ENCODE results near the gene BANK1.

BANK1 gene

DNA sequence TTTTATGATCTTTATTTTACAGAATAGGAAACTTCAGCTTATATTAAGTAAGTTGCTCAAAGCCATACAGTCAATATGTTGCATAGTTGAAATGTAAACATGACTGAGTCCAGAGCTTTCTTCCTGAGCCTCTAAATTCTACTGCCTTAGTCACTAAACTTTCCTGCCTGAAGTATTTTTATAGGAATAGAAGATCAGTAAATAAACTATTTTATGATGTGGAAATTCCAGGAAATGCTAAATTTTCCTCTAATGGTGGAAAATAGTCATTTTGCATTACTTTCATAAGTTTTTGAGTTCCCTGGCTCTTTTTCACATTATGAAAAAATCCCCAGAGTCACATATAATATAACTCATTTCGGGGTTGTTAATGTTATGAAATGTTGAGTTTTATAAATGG, 182.8 kb downstream of the BANK1 start:
- no peak for DNase-seq (ENCODE audit: low read depth)
- H3K4me3 ChIP-seq (ENCODE audit: low read depth, low read length) = no peak overlapping the region
- TF ChIP-seq, protein P1, sequence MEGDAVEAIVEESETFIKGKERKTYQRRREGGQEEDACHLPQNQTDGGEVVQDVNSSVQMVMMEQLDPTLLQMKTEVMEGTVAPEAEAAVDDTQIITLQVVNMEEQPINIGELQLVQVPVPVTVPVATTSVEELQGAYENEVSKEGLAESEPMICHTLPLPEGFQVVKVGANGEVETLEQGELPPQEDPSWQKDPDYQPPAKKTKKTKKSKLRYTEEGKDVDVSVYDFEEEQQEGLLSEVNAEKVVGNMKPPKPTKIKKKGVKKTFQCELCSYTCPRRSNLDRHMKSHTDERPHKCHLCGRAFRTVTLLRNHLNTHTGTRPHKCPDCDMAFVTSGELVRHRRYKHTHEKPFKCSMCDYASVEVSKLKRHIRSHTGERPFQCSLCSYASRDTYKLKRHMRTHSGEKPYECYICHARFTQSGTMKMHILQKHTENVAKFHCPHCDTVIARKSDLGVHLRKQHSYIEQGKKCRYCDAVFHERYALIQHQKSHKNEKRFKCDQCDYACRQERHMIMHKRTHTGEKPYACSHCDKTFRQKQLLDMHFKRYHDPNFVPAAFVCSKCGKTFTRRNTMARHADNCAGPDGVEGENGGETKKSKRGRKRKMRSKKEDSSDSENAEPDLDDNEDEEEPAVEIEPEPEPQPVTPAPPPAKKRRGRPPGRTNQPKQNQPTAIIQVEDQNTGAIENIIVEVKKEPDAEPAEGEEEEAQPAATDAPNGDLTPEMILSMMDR (IDR thresholded peaks at IDR 0.05; ENCODE audit: low read depth, low read length, missing control alignments) = no peak

DNA sequence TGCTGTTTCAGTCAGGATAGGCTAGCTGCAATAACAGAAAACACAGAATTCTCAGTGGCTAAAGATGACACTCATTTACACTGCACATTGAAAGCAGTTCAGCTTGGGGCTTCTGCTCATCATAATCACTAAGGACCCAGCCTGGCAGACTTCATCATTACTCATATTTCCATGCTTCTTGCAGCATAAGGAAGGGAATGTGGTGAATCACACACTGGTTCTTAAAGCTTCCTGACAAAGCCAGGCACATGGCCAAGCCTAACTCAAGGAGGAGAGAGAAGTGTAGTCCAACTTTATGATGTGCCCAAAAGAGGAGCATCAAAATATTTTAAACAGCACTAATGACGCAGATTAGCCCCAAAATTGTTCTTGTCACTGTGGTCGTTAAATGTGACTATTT, 186.5 kb downstream of the BANK1 start:
- no peak overlapping the region for H3K4me3 ChIP-seq (ENCODE audit: low read depth, low read length)
- no peak for DNase-seq (ENCODE audit: low read depth)
- TF ChIP-seq, protein P1 (IDR thresholded peaks at IDR 0.05; ENCODE audit: low read depth, low read length, missing control alignments) = no peak

DNA sequence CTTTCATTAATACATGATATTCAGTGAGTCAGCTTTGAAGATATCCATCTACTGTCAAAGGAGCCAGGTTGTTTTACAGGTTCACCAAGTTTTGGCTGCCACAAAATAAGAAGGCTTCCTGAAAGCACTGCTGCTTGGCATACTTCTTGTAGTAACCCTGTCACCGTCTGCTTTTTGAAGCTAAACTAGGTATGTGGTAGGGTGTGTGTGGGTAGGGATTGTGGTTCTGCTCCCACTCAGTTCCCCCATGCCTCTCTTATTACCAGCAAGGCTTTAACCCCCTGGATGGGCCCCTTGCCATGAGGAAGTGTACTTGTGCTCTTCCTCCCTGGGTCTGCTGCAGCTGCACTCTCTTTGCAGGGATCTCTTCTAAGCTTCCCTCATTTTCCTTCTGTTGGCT, 191.2 kb downstream of the BANK1 start:
- no peak overlapping the region for H3K4me3 ChIP-seq (ENCODE audit: low read depth, low read length)
- no peak for DNase-seq (ENCODE audit: low read depth)
- TF ChIP-seq, protein P1 (IDR thresholded peaks at IDR 0.05; ENCODE audit: low read depth, low read length, missing control alignments) = no peak

DNA sequence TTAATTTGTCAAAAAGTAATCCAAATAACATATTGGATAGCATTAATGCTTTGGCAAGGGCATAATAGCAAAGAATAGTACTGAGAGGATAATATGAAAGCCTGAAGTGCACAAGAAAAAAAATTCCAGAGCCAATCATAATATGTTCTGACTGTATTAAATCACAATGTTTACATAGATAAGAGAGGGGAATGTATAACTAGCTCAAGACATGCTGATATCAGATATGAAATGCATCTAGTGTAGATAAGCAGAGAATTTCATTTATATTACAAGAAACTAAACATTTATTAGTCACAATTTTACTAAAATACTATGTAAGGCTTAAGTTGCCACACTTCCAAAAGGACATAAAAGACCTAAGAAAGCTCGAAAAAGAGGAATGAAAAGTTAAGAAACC, 193.3 kb downstream of the BANK1 start:
- TF ChIP-seq, protein P1 (IDR thresholded peaks at IDR 0.05; ENCODE audit: low read depth, low read length, missing control alignments) = no peak
- DNase-seq (ENCODE audit: low read depth) = no peak
- H3K4me3 ChIP-seq (ENCODE audit: low read depth, low read length) = no peak overlapping the region

DNA sequence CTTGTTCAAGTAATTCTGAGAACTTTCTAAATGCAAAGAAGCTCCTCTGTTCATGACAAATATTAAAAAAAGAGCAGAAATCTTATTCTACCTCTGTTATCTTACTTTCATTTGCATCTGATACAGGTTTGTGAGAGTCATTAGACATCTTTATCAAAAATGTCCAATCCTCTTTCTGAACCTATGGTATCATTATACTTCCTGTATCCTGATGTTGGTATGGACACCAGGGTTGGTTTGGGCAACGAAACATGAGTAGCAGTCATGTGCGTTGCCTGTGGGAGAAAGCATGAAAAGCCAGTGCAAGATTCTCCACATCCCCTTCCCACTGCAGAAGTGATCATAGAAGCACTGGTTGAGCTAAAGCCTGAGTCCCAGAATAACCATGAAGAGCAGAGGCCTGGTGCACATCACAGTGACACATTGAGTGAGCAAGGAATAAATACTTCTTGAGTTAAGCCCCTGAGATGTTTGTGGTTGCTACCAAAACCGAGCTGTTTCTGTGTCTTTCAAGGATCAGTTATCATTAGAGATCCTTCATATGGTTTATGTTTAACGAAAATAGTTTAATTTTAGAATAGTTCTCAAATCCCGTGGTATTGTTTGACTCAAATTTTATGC, 197.2 kb downstream of the BANK1 start:
- no peak for DNase-seq (ENCODE audit: low read depth)
- no peak overlapping the region for H3K4me3 ChIP-seq (ENCODE audit: low read depth, low read length)
- TF ChIP-seq, protein P1 (IDR thresholded peaks at IDR 0.05; ENCODE audit: low read depth, low read length, missing control alignments) = no peak

DNA sequence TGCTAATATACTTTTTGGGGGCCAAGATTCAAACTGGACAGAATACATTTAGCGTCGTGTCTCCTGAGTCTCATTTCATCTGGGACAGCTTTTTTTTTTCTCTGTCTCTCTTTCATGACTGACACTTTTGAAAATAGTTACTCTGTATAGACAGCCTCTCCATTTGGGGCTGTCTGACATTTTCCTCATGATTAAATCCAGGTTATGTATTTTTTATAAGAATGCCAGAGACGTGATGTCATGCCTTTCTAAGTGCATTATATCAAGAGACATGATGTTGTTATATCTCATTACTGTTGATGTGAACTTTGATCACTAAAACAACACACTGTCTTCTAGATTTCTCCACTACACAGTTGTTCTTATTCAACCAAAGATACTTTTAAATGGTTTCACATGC, 199.0 kb downstream of the BANK1 start:
- H3K4me3 ChIP-seq (ENCODE audit: low read depth, low read length) = no peak overlapping the region
- no peak for DNase-seq (ENCODE audit: low read depth)
- TF ChIP-seq, protein P1 (IDR thresholded peaks at IDR 0.05; ENCODE audit: low read depth, low read length, missing control alignments) = no peak

DNA sequence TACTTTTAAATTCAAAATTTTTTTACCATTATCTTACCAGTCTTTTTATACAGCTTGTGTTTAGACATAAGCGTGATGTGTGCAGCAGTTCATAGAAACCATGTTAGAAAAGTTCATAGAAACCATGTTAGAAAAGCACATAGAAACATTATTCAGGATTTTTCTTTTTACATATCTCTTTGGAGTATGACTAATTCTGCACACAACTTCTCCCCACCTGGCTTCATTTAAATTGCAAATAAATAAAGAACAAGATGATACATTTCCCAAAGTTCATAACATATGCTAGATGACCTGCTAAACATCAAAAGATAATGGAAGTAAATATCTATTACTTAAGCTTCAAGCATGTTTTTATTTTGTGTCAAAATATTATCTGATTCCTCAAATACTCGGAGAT, 201.9 kb downstream of the BANK1 start:
- TF ChIP-seq, protein P1 (IDR thresholded peaks at IDR 0.05; ENCODE audit: low read depth, low read length, missing control alignments) = no peak
- no peak overlapping the region for H3K4me3 ChIP-seq (ENCODE audit: low read depth, low read length)
- DNase-seq (ENCODE audit: low read depth) = no peak
